Cardiac septum (tissue), 1 donor: ENCODE measurements around the gene SEC31B. TPM values are rescaled to one million over a fixed set of nuclear protein-coding genes. Genes with fewer than 3 reads are reported as not detected.
A peak's percentile ranks its signal among the peaks of the same experiment; 100 is the strongest.

Experiments
- DNase-seq: peaks from one replicate; pipeline ENCODE4 v3.0.0-alpha.2; 2020; ENCODE audit warnings: low spot score
- intact Hi-C: fragments of 100-400 bp; cut with DNase I; formaldehyde crosslinking; loops from one replicate; pipeline ENCODE4 v1.14.0; 2022
- total RNA-seq: library from RNA; stranded (reverse); fragmentation: NEBNext Ultra II Directional; extraction: Animal tissue kit (Norgen Biotek cat#: 25700); gene quantifications from one replicate; pipeline ENCODE4 v1.2.1, GENCODE V29; 2021
- donor health status: DM: no; HTN: no; CAD: no.

The SEC31B gene
- total RNA-seq, 1 donor from 2014 or later: 7.4 TPM

DNA sequence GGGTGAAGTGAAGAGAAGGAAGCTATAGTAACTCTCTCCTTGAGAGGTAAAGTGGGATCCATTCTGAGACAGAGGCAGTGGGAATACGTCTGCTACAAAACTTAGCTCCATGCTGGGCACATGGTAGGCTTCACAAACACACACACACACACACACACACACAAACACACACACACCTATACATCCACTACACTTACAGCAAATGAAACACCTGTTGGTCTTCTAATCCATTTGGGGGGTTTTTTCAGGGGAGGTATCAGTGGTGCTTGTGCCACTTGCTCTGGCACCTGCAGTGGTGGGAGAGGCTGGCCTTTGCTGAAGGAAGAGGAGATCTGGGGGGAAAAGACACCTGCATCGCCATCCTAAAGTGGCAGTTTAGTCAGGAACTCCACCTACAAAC is 14.5 kb downstream of the SEC31B start:
- intact Hi-C loops: no loop called here

GRCh38 chr10:100504096-100504495 is 15.6 kb downstream of the SEC31B start:
- no peak for DNase-seq
- intact Hi-C loops: no loop called here

More for the DNA sequence above, 14.5 kb downstream of the SEC31B start:
- no peak for DNase-seq

DNA sequence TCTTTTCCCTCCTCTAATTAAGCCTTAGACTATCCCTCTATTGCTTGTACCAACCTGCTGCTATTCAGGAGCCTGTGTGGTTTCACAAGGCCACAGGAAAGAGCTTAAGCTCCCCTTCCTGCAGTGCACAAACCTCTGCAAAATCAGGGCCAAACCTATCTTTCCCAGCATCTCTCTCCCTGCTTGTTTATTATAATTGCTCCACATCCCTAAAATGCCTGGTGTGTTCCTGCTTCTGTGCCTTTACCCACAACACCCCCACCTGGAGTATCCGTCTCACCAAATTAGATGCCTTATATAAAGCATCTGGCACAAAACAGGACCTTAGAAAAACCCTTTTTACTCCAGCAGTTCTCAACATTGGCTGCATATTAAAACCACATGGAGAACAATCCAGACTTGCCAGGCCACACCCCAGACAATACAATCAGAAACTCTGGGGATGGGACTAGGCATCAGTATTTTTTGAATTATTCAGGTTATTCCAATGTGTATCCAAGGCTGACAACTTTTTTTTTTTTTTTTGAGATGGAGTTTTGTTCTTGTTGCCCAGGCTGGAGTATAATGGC is 16.7 kb downstream of the SEC31B start:
- intact Hi-C loops: no loop called here
- DNase-seq: no peak

DNA sequence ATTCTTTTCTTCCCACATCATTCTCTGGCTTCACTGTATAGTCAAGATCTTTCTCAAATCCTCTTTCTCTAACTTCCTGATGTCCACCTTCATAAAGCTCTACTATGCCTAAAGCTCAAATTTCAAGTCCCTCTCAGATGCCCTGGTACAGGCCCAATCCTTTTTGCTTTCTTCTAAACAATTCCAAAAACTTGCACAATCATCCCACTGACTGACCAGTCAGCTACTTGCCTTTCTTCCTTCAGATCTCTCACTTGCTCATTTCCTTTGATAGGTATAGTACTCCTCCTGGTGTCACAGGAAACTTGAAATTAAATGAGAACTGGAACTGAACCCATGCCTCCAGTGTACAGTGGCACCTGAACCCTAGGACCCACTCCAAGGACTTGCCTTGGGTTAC is 18.2 kb downstream of the SEC31B start:
- intact Hi-C loops: no loop called here

GRCh38 chr10:100498059-100498458 is 21.6 kb downstream of the SEC31B start:
- DNase-seq: no peak
- intact Hi-C loops: no loop called here

More for the DNA sequence above, 18.2 kb downstream of the SEC31B start:
- DNase-seq: no peak

GRCh38 chr10:100496567-100496966 is 23.1 kb downstream of the SEC31B start:
- intact Hi-C loops: no loop called here
- DNase-seq: no peak

- DNase-seq: no peak
- intact Hi-C loops: no loop called here
Measured at GRCh38 chr10:100490531-100490930, 29.1 kb downstream of the SEC31B start.

DNA sequence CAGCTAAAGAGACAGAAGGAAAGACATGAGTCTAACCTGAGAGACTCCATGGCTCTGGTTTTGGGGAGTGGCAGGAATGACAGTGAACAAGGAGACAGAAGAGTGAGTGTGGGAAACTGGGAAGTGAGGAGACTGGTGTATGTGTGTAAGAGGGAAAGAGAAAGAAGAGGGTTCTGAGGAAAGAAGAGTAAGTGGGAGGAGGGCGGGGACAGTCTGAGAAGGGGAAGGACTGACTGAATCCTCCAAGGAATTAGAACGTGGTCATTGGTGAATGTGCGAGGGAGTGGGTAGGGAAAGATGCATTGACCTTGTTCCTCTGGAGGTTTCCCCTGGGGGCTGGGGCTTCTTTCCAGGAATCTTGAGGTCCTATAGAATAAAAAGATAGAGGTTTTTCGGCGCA is 30.3 kb downstream of the SEC31B start:
- no peak for DNase-seq
- intact Hi-C loops: no loop called here

- intact Hi-C loops: no loop called here
- no peak for DNase-seq
Measured at GRCh38 chr10:100487529-100487928, 32.1 kb downstream of the SEC31B start.

GRCh38 chr10:100485801-100486495 is 33.7 kb downstream of the SEC31B start:
- intact Hi-C loops: no loop called here
- no peak for DNase-seq

- intact Hi-C loops: no loop called here
- no peak for DNase-seq
Measured at GRCh38 chr10:100485366-100485765, 34.3 kb downstream of the SEC31B start.

- DNase-seq: no peak
- intact Hi-C loops: no loop called here
Measured at GRCh38 chr10:100483876-100484666, 35.6 kb downstream of the SEC31B start.

GRCh38 chr10:100482834-100483185 is 36.9 kb downstream of the SEC31B start:
- DNase-seq: no peak
- intact Hi-C loops: no loop called here

DNA sequence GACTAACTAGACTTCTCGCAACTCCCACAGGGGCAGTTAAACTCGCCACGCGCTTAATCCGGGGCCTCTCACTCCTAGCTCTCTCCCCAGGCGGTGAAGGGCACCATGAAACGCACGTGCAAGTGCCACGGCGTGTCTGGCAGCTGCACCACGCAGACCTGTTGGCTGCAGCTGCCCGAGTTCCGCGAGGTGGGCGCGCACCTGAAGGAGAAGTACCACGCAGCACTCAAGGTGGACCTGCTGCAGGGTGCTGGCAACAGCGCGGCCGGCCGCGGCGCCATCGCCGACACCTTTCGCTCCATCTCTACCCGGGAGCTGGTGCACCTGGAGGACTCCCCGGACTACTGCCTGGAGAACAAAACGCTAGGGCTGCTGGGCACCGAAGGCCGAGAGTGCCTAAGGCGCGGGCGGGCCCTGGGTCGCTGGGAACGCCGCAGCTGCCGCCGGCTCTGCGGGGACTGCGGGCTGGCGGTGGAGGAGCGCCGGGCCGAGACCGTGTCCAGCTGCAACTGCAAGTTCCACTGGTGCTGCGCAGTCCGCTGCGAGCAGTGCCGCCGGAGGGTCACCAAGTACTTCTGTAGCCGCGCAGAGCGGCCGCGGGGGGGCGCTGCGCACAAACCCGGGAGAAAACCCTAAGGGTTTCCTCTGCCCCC is 37.4 kb downstream of the SEC31B start:
- DNase-seq: peak; percentile 82
- intact Hi-C loops: no loop called here

- DNase-seq: peak; percentile 94
- intact Hi-C loops: no loop called here
Measured at GRCh38 chr10:100481462-100482081, 38.1 kb downstream of the SEC31B start.

GRCh38 chr10:100480002-100480401 is 39.7 kb downstream of the SEC31B start:
- intact Hi-C loops: no loop called here
- DNase-seq: no peak

DNA sequence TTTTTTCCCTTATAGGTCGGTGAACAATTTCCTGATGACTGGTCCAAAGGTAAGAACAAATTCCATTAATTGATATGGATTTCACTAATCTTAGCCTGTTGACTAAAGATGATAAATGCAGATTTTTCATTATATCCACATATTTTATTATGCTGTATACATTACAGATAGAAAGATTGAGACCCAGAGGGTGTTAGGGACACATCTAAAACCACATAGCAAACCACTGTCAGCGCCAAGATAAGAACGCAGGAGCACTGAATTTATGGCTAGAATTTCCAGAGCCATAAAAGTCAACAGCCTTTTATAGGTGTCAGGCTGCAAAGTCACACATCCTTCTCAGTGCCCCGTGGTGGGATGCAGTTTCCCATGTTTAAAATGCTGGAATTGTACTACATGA is 40.6 kb downstream of the SEC31B start:
- intact Hi-C loops: no loop called here
- no peak for DNase-seq

DNA sequence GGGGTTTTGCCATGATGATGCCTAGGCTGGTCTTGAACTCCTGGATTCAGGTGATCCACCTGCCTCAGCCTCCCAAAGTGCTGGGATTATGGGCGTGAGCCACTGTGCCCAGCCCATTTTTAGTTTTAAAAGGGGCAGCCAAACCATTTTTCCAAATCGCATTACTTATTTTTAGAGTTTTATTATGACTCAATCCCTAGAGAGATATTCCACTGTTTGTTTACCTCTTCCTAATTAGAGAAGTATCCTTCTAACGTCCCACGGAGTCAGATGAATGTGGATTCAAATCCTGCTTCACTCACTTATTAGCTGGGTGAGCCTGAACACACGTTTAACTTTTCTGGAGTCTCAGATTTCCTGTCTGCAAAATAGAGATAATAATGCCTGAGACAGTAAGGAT is 41.7 kb downstream of the SEC31B start:
- intact Hi-C loops: no loop called here
- no peak for DNase-seq

GRCh38 chr10:100470367-100470766 is 49.3 kb downstream of the SEC31B start:
- DNase-seq: no peak
- intact Hi-C loops: no loop called here

DNA sequence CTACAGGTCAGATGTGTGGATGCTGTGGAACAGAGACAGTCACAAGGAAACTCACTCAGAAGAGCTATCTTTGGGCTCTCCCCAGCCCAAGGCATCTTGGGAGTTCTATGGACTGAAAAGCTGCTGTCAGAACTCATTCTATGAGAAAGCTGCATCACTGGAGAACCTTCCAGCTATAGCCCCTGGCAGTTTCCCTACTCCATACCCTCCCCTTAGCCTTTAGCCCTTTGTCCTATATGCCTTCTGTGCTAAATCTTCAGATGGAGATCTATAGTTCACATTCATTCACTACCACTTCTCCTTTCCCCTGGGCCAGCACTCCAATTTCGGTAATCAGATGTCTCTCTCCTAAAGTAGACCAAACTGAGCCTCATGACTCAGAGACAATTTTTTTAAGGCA is 49.9 kb downstream of the SEC31B start:
- no peak for DNase-seq
- intact Hi-C loops: no loop called here
